Caki2 (cell line): ENCODE data around the gene NPTXR. TPM values are rescaled to one million over a fixed set of nuclear protein-coding genes. Genes with fewer than 3 reads are reported as not detected.

Experiments used
- DNase-seq: peaks from one replicate; pipeline ENCODE4 v3.0.0-alpha.2; 2015; ENCODE audit warnings: low read depth
- in situ Hi-C: cut with HindIII; loops from 2 replicates; pipeline ENCODE4 v1.10.0; 2016; ENCODE audit warnings: low sequenced_read_pairs, low pct_unique_long_range_greater_than_20kb, mixed read lengths
- total RNA-seq: library from RNA; depleted of rRNA; stranded (reverse); fragments of >200 nt; shearing (Covaris generic); gene quantifications from 2 replicates; pipeline ENCODE4 v1.2.3, GENCODE V29; 2014; ENCODE audit warnings: low replicate concordance

NPTXR gene
- total RNA-seq, 1 experiment from 2014 or later, result 6.7 TPM

DNA sequence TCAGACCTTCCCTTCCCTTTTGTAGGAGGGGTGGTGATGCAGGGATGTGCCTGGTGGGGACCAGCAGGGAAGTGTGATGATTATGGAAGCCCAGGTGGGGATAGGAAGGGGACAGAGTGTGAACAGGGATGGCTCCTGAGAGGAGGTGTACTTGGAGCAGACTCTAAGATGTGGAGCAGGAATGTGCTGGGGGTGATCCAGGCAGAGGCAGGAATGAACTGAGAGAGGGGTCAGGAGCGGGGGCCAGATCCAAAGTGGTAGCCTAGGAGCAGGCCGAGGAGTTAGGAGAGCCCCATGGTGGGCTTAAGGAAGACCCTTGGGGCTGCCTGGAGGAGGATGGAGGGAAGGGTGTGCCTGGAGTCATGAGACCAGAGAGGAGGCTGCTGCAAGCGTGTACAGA is 3.7 kb downstream of the NPTXR start:
- DNase-seq, result no peak
- in situ Hi-C loops, result no loop called here

DNA sequence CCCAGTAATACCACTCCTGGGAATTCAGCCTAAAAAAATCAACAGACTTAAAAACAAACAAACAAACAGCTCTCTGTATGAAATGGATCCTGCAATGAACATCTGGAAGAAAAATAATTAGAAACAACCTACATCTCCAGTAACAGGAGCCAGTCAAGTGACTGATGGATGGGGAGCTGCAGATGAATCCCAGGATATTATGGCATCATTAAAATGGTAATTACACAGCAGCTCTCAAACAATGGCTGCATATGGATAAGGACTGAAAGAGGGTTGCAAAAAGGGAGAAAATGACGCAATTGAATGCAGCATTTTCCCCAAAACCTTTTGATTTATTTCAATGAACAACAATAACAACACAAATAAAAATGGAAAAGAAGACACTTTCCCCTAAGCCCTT is 4.1 kb downstream of the NPTXR start:
- in situ Hi-C loops, result no loop called here
- DNase-seq, result no peak

DNA sequence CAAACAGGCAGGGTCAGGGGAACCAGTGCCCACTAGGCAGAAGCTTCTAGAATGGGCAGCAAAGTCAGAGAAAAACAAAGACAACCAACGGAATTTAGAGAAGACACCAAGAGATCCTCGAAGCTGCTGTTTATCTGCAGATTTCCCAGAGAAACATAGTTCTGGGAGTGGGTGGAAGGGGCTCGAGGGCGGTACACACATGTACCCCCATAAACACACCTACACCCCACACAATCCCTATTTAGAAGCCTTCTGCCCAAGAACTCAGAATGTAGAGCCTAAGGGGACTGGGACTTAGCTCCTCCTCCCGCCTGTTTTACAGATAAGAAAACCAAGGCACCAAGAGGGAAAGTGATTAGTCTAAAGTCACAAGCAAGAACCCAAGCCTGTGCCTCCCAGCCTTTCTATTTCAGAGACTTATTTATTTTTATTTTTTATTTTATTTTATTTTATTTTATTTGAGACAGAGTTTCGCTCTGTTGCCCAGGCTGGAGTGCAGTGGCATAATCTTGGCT is 6.4 kb downstream of the NPTXR start:
- DNase-seq, result no peak
- in situ Hi-C loops, result no loop called here

DNA sequence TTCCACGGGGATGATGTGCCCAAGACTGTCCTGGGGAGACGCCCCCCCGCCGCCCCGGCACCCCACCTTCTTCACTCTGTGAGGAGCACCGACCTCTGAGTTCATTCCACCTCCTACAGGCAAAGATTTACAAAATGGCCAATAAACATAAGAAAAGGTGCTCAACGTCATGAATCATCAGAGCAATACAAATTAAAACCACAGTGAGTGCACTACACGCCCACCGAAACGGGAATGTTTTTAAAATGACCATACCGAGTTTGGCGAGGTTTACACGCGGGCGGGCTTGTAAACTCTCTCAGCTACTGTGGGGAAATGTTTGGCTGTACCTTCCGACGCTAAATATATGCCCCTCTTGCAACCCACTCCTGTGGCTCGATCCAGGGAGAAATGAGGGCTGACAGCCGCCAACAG is 7.9 kb downstream of the NPTXR start:
- no peak for DNase-seq
- in situ Hi-C loops, result no loop called here

DNA sequence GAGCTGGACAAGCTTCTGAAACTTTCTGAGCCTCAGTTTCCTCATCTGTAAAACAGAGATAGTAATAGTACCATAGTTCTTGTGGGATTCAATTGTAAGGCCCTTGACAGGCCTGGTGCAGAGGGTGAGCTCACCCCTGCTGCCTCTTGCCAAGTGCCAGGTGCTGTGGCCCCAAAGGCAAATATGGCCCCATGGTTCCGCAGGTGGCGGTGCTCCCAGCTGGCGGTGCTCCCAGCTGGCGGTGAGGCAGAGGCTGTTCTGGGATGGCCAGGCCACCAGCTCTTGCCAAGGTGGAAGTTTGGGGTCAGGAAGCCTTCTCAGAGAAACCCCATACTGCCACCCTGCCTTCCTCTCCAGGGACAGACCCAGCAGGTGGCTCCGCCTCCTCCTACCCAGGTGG is 8.8 kb downstream of the NPTXR start:
- DNase-seq, result no peak
- in situ Hi-C loops, result no loop called here

DNA sequence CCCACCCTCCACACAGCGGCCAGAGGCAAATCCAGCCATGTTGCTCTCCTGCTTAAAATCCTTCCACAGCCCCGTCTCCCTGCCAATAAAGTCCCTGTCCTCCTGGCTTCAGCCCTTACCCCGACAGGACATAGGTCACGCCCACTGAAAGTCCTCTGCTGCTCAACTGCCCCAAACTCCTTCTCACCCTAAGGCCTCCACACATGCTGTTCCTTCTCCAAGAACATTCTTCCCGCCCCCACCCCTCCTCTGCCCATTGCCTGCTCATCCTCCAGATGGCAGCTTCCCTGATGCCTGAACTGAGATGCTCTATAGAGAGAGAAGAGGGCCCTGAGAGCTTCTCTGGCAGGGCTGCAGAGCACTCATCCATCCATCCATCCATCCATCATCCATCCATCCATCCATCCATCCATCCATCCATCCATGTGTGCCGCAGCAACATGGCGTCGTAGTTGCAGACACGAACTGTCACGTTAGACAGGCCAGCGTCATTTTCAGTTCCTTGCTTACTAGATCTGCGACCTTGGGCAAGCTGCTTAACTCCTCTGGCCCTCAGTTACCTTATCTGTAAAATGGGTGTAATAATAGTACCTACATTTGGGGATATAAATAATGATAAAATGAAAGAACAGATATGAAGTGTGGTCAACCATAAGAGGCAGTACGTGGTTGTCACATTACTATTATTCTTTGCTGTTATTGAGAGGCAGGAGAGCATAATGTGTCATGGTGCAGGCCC is 9.4 kb downstream of the NPTXR start:
- in situ Hi-C loops, result no loop called here
- DNase-seq, result no peak

DNA sequence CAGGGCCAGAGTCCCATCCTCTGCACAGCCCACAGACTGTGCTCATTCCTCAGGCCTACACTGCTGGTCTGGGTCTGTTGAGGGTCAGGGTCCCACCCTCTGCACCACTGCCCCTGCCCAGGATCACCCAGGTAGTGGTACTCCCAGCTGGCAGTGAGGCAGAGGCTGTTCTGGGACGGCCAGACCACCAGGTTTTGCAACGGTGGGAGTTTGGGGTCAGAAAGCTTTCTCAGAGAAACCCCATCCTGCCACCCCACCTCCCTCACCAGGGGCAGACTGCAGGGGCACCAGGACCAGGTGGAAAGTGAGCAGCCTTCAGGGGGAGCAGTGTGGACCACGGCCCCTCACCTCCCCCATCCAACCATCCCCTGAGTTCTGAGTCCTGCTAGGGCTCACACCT is 10.8 kb downstream of the NPTXR start:
- in situ Hi-C loops, result no loop called here
- DNase-seq, result no peak

DNA sequence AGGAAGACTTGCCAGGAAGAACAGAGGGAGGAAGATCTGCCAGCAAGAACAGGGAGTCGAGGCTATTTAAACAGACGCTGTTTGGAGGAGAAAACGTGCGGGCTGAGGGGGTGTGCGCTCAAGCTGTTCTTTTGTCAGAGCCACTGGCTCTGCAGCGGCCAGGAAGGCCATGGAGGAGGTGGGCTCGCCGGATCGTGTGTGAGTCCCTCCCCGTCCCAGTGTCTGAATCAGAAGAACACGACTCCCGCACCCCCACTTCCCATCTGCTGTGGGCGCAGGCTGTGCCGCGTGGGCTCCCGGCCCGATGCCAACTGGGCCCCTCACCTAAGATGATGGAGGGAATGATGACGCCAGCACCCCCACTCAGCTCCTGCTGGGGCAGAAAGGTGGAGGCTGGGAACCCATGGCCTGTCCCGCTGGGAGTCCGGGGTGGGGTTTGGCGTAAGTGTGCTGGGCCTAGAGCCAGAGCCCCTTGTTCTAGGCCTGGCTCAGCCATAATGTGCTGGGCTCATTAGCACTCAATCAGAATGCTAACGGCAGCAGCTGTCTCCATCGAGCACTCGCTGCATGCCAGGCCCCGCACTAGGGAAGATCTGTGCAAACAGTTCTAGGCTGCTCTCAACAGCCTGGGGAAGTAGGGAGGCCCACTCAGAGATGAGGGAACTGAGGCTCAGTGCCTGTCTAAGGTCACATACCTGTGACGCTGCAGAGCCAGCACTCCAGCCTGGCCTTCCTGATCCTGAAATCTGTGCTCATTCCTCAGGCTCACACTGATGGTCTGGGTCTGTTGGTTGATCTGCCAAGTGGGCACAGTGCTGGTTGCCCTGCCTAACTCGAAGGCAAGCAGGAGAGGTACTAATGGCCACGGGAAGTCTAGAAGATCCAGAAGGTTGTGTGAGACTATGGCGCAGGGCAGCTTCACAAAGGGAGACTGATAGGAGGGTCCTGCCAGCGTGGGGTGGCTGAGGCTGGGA is 11.5 kb downstream of the NPTXR start:
- in situ Hi-C loops, result no loop called here
- DNase-seq, result no peak

DNA sequence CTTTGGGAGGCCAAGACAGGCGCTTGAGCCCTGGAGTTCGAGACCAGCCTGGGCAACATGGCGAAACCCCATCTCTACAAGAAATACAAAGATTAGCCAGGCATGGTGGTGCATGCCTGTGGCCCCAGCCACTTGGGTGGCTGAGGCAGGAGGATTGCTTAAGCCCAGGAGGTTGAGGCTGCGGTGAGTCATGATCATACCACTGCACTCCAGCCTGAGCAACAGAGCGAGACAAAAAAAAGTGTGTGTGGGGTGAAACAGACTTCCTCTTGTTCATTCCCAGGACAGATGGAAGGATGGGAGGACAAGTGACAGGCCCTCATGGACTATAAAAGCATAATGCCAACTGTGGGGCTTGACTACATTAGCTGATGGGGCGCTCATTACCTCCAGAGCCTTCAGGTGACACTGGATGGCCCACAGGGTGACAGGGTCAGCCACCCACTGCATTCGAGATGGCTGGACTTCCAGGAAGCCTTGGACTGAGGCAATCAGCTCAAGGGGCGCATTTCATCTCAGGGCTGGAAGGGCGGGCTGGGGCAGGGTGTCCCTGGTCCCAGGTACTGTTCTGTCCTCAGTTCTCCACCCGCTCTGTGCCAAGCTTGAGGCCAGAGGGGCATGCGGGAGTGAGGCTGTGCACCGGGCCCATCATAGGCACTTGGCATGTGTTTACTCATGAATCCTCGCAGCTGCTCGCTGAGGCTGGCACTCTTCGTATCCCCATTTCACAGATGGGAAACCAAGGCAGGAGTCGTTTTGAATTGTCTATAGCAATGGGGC is 12.5 kb downstream of the NPTXR start:
- DNase-seq, result peak; percentile 83

DNA sequence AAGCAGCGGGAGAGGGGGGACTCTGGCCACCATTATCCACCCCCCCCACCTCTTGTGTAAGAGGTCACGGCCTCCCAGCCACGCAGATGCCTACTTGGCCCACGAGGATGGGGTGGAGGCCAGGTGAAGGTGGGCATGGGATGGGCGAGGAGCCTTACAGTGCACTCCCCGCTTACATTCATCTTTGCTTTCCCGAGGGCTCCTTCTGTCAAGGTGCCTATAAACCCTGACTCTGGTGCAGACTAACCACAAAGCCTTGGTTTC is 13.1 kb downstream of the NPTXR start:
- in situ Hi-C loops, result no loop called here
- DNase-seq, result no peak

More for the DNA sequence above, 12.5 kb downstream of the NPTXR start:
- in situ Hi-C loops, result no loop called here

DNA sequence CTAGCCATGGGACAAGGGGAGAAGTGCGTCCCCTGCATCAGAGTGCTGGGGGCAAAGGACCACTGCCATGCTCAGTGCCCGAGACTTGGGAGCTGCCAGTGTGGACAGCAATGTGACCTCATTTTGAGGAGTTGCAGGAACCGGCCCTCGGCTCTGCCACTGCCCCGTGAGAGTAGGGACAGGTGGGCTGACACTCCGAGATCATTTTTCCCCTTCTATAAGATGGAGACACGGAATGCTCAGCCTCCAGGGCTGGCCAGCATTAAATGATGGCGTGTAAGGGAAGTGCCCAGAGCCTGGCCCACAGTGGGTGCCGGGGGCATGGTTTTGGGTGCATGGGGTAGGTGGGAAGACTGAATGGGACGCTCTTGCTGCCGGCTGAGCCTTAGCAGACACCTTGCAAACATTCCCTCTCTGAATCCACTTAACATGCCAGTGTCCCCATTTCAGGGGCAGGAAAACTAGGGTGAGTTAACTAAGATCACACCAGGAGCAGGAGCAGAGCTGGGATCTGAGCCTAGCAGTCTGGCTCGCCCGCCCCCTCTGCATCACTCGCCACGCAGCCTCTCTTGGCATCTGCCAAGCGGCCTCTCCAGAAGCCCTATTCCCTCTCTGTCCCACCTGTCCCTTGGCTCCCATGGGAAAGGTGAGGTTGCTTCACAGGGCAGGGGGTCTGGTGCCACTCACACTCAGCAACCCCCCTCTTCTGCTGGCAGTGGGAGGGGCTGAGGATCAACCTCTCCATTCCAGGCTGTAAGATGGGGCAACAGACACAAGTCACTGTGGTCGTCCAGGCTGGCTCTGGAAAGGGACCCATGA is 13.6 kb downstream of the NPTXR start:
- DNase-seq, result no peak
- in situ Hi-C loops, result no loop called here

DNA sequence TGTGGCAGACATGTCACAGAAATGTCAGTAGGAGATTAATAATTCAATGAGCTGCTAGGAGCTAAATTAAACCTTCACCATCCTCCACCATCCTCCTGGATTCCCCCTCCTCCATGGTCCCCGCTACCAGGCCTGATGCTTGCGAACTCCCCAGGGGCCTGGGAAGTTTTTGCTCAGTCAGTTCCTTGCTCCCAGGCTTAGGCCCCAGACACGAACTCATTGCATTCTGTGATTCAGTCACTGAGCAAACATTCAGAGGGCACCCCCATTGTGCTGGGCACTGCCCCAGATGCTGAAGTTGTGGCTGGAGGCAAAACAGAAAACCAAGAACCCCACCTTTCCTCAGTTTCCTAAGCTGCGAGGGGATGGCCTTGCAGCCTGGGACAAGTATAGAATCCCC is 14.3 kb downstream of the NPTXR start:
- in situ Hi-C loops, result no loop called here
- DNase-seq, result no peak

DNA sequence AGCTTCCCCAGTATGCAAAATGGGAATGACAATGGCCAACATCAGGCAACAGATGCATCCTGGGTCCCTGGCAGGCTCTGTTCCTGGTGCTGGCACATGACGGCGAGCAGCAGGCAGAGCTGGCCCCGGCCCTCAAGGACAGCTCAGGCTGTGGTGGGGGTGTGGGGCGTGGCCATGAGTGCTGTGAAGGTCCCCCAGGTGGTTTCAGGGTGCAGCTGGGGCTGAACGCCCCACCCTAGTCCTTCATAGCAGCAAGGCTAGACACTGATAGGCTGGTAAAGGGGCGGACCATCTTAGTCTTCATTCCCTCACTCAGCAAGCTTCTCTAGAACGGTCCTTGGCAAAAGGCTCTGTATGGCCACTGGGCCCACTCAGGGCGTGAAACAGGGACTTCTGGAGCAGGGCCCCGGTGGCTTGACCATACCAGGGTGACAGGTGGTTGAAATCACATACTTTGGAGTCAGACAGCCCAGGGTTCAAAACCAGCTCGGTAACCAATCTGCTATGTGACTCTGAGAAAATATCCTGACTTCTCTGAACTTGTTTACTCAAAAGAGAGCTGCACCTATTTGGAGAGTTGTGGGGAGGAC is 15.1 kb downstream of the NPTXR start:
- in situ Hi-C loops, result no loop called here
- DNase-seq, result no peak

DNA sequence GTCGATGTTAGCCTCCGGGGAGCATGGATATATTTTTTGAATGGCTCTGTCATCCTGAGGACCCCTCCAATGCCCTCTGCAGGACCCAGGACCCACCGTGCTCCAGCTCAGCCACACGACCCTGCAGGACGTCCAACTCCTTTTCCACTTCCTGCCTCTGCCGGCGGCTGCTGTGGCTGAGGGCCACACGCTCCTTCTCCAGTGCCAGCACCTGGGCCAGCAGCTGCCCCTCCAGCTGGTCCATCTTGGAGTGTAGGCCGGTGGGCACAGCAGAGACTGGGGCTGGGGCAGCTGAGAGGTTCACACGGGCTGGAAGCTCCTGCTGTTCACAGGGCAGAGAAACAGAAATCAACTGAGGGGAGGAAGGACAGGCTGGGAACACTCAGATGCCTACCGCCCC is 15.6 kb downstream of the NPTXR start:
- in situ Hi-C loops, result no loop called here
- DNase-seq, result no peak

DNA sequence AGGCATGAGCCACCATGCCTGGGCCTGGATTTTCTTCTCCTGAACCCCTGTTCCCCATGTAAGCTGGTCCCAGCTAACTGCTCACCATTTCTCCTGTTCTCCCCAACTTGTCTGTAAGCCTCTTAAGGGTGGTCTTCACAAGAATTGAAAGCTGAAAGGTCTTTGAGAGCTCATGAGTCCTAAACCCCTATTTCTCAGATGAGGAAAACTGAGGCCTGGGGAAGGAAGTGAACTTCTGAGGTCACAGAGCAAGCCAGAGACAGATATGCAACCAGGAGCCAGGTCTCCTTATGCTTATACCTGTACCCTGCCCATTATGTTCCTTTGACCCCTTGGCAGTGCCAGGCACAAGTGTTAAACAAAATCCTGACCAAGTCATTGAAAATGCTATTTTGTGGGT is 16.3 kb downstream of the NPTXR start:
- DNase-seq, result no peak
- in situ Hi-C loops, result no loop called here

DNA sequence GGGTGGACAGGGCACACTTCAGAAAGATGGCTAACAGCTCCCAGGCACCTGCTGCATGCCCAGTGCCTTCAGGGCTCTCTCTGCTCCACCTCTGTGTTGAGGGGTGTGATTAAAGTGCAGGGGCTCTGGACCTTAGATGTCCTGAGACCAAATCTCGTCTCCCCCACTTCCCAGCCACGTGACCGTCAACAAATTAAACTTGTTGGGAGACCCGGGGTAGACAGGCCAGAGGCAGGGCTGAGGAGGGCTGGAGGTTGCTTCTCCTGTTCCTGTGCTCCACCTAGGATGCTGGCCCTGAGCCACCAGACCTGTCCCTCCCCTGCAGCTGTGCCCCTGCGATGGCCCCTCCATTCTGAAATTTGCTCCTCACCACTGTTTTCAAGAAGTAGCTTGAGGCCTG is 17.0 kb downstream of the NPTXR start:
- in situ Hi-C loops, result no loop called here
- DNase-seq, result no peak

DNA sequence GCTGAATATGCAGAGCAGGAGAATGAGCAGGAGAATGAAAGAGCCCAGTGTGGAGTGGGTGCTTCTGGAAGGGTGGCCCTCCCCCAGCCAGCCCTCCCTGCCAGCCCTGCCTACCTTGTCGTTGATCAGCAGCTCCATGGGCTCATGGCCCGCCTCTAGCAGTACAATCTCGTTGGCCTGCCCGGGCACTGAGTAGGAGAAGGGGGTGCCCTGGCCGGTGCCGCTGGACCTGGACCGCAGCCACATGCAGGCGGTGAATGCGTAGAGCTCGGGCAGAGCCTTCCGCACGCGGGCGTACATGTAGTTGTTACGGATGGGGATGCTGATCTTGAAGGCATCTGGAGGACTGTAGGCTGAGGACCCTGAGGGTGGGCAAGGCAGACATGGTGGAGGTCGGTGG is 17.4 kb downstream of the NPTXR start:
- in situ Hi-C loops, result no loop called here
- DNase-seq, result no peak

DNA sequence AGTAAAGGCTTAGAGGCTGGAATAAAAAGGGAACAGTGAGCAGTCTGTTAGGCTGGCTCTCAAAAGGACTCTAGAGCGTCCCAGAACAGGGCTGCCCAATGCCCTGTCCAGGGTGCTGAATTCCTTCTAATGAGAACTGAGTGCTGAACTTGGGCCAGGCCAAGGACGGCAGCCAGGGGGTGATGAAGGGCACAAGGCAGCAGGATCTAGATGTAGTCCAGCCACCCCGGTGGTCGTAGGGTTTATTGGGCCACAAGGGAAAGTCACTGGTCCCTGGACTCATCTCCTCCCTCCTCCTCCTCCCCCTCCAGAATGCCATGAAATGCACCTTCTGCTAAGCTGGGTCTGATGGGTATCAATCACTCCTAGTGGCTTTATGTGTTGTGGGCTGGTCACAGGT is 19.2 kb downstream of the NPTXR start:
- peak; percentile 68 for DNase-seq
- in situ Hi-C loops, result no loop called here
